HG03139 (cell line): ENCODE measurements around the gene DDX39B.
A peak's percentile ranks its signal among the peaks of the same experiment; 100 is the strongest.

Experiments used
- ATAC-seq: cut with Tn5 transposase; IDR thresholded peaks from one replicate; pipeline ENCODE4 v1.9.1; 2021; ENCODE audit not compliant: unreplicated experiment

DDX39B gene

DNA sequence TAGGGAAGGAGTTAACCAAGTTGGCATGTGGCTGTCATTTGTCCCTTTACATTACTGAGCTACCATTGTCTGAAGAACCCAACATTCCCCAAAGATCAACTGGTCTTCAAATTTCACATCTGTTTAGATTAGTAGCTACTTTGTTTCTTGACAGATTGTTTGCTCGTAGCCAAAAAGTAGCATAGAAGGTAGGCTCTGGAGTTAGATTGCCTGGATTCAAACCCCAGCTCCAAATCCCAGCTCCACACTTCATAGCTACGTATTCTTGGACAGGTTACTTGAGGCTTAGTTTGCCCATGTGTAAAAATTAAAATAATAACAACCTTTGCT lies 6.7 kb upstream of the DDX39B start:
- ATAC-seq = no peak

- no peak for ATAC-seq
Measured at GRCh38 chr6:31547727-31548543, 6.1 kb upstream of the DDX39B start.

- peak; percentile 45 for ATAC-seq
Measured at GRCh38 chr6:31546958-31547726, 5.3 kb upstream of the DDX39B start, which contains the start of gene NFKBIL1. Gene NFKBIL1 (plus strand): TSS chr6:31547608. CDS start chr6:31547695, 87 bp downstream.

GRCh38 chr6:31546339-31546957 lies 4.6 kb upstream of the DDX39B start, which contains the start of gene ATP6V1G2:
Gene ATP6V1G2 (minus strand): TSS chr6:31546608. CDS start chr6:31546559, 49 bp downstream.
- ATAC-seq = peak; percentile 37

- no peak for ATAC-seq
Measured at GRCh38 chr6:31545291-31545690, 3.5 kb upstream of the DDX39B start.

DNA sequence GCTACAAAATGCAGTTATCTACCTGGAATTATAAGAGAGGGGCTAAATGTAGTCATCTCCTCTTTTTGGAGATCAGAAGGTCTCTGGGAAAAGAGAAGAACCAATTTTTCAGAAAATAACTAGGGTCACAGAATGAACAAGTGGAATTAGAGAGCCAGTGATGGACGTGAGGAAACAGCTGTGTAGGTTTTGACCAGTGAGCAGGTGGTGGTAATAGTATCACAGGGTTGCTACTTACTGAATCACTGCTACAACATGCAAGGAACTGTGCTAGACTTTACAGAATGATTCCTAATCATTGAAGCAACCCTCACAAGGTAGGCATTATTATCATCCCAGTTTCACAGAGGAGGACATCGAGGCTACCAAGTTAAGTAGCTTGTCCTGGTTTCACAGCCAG lies 2.9 kb upstream of the DDX39B start:
- no peak for ATAC-seq

DNA sequence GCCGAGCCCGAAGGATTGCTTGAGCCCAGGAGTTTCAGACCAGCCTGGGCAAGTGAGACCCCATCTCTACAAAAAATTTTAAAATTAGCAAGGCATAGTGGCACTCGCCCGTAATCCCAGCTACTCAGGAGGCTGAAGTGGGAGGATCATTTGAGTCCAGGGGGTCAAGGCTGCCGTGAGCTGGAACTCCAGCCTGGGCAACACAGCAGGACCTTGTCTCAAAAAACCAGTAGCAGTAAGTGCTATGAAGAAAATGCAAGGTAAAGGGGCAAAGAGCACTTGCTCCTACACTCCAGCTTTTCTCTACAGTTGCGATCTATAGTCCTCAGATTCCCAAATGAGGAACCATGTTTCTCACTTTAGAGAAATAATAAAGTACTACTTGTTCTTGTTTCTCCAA lies 1.8 kb upstream of the DDX39B start:
- ATAC-seq = no peak

DNA sequence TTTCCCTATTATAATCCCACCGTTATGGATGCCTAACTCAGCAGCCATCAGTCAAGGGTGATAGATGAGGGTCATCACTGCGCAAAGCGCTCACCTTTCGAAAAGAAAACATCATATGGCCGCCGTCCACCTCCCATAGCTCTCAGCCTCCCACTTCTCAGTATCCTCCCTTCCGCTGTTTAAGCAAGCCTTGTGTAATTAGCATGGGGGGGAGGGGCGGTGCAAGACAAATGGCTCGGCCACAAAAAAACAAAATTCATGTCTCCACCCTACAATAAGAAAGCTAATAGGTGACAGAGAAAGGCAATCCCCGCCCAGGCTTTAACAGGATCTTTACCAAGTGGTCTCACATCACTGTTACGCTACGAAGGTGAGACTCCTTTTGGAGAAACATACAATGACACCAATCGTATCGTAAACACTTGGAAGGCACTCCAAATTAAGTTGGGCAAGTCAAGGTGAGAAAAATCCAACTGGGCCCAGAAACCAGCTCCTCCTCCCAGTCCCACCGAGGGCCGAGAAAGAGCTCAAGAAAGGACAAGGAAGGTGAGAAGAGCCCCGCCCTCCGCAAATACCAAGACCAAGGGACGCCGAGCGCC lies 645 bp downstream of the DDX39B start:
- ATAC-seq = peak; percentile 6

GRCh38 chr6:31540640-31541039 lies 1.2 kb downstream of the DDX39B start:
- ATAC-seq = no peak

- ATAC-seq = no peak
Measured at GRCh38 chr6:31538805-31539400, 2.9 kb downstream of the DDX39B start.

DNA sequence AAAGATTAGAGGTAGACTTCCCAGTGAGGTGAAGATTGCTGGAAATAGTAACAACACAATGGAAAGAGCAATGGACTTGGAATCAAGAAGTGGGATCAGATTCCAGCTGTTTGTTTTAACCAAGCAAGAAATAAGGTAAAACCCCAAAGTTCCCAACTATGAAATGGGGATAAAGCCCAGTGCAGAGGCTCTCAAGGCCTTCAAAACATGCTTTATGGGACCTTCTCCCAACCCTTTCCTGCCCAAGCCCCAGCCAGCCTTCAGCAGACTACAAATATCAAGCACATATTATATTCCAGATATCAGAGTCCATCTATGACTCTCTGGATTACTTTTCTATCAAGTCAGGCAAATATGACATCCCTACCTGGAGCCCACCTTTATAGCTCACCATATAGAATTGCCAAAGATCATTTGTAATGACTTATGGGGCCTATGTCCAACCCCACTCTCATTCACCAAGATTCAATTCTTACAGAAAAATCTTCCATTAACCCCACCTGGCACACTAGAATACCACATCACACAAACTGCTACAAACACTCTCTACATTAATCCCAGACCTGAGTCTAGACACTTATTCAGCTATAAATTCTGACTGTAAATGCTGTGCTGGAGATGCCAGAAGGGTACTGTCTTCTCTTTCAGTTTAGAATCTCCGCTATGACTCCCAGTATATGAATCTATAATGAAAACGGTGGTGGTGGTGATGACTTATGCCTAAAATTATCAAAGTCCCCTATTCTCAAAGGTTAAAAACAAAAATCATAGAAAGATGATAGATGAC lies 6.1 kb downstream of the DDX39B start:
- no peak for ATAC-seq

DNA sequence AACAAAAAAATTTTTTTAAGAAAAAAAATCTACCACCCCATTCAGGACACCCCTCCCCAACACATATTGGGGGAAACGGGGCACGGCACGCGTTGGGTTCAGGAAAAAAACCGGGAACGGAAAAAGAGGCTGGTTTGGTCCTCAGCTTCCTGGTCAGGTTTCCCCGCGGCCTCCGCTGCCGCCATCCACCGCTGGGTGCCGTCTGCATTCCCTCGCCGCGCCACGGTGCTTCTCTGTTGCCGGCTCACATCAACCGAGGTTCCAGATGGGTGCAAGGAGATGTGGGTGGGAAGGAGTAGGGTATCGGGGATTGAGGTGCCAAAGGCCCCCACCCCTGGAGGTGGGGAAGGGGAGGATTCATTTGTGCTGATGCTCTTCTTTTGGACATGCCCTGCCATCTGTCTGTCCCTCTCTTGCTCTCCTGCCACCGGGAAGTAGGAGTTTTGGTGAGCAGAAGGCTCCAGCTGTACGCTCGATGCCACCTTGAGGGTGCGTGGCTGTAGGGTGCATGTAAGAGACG lies 7.2 kb downstream of the DDX39B start:
- ATAC-seq = no peak

GRCh38 chr6:31534011-31534410 lies 7.8 kb downstream of the DDX39B start:
- ATAC-seq = no peak

DNA sequence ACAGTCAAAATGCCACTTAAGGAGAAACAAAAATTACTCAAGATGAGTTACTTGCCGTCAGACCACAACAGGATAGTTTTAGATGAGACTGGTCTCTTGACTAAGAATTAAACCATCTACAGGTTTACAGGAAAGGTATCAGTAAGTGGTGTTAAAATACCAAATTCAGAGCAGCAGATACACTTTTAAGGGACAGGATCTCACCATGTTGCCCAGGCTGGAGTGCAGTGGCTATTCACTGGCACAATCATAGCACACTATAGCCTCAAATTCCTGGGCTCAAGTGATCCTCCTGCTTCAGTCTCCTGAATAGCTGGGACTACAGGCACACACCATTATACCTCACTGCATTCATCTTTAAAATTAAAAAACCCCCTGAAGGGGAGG lies 8.4 kb downstream of the DDX39B start:
- ATAC-seq = no peak

DNA sequence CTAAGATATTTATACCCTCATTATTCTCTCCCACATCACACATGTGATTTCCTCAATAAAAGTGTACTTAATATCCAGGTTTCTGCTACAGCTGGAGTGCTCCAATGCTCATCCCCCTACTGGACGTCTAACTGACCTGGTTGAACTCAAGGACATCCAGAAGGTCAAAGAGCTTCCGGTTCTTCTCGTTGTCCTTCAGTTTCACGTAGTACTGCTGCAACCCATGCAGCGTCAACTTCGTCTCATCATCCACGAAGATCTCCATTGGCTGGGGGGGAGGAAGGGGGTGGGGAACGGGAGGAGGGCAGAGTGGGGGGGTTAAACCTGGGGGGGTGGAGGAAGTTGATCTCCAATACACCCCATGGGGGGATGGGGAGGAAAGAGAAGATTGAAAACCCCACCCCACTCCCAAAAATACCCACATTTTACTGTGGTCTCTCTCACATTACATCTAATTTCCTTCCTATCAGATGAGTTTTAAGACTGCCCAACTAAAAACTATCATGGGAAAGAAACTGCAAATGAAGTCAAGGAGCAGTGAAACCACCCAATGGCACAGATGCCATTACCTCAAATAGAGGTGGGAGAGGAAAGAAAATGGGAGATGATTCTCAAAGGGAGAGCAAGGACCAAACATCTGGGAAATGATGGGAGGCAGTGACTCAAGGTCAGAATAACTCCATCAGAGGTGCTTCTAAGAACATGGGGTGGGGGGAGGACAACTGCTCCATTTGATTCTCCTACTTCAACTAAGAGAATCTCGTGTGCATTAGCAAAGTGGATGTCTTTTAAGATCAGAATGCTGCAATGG lies 9.0 kb downstream of the DDX39B start:
- no peak for ATAC-seq

DNA sequence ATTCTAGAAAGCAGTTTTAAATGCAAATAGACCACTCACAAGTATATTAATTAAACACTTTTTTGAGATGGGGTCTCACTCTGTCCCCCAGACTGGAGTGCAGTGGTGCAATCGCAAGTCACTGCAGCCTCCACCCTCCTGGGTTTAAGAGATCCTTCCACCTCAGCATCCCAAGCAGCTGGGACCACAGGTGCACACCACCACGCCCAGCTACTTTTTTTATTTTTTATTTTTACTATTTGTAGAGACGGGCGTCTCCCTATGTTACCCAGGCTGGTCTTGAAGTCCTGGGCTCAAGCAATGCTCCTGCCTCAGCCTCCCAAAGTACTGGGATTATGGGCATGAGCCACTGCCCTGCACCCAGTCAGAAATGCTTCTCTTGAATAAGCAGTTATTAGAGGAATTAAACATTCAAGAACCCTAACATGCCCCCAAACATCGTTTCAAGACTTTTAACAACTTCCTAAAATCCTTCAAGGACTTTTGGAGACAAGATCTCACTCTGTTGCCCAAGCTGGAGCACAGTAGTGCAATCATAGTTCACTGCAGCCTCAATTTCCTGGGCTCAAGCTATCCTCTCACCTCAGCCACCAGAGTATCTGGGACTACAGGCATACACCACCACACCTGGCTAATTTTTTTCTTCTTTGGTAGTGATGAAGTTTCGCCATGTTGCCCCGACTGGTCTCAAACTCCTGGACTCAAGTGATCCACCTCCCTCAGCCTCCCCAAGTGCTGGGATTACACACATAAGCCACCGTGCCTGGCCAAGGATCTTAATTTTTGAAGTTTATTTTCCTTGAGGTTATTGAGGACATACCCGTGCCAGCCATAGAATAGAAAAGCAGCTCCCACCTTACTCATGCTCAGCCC lies 9.8 kb downstream of the DDX39B start:
- ATAC-seq = no peak

DNA sequence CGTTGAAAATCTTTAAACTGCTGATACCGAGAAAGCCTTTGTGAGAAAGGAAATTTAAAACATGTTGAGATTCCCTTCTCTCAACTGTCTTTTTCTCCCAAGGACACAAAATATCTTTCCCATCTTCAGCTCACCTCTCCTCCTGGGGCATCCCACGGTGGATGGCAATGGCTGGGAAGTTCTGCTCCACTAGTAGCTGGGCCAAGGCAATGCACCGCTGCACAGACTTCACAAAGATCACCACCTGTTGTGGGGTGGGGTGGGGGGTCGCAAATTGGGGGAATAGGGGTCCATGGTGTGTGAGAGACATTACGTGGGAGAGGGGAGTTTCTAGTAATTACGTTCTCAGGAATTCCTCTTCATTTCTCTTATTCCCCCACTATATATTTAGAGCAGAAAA lies 10.6 kb downstream of the DDX39B start:
- ATAC-seq = no peak

GRCh38 chr6:31530659-31531058 lies 11.1 kb downstream of the DDX39B start:
- no peak for ATAC-seq
